A673 (cell line): Measurements from ENCODE around the gene RELL1. TPM values are rescaled to one million over a fixed set of nuclear protein-coding genes. Genes with fewer than 3 reads are reported as not detected.

Source experiments
- BruUV-seq: library from RNA; stranded (reverse); fragments of 400-500 nt; replicated peaks from 2 replicates; lab custom pipeline; 2021; lab: Mats Ljungman, UMichigan
- CTCF ChIA-PET: fragments of 300-600 bp; sonication (Branson Sonifier 250); formaldehyde crosslinking; loops from one replicate; lab custom pipeline; 2022; ENCODE audit warnings: antibody characterized with exemption; lab: Charles Lee
- POLR2A ChIA-PET: fragments of 300-600 bp; sonication (Branson Sonifier 250); formaldehyde crosslinking; loops from one replicate; lab custom pipeline; 2022; ENCODE audit warnings: antibody characterized with exemption; ENCODE audit not compliant: low non-redundant PET; lab: Charles Lee
- DNase-seq: peaks from one replicate; pipeline ENCODE4 v3.0.0-alpha.2; 2015; ENCODE audit warnings: low spot score
- H3K27ac ChIP-seq: fragments of 200-600 bp; sonication (generic); 2 replicates; pipeline ENCODE4 v1.5.1; 2016; ENCODE audit warnings: mixed run types, low read depth, mild to moderate bottlenecking, mixed read lengths, antibody characterized with exemption, low read length; ENCODE audit not compliant: poor library complexity, severe bottlenecking
- H3K27me3 ChIP-seq: fragments of 200-600 bp; sonication (generic); replicated peaks from 2 replicates; pipeline ENCODE4 v1.6.1; 2017; ENCODE audit warnings: mixed run types, low read depth, mild to moderate bottlenecking, mixed read lengths, antibody characterized with exemption, low read length; ENCODE audit not compliant: insufficient read depth, poor library complexity
- H3K36me3 ChIP-seq: fragments of 200-600 bp; sonication (generic); 2 replicates; pipeline ENCODE4 v1.6.1; 2016; ENCODE audit warnings: mixed run types, mild to moderate bottlenecking, mixed read lengths, antibody characterized with exemption, low read length; ENCODE audit not compliant: insufficient read depth, poor library complexity, severe bottlenecking
- H3K4me1 ChIP-seq: fragments of 200-600 bp; sonication (generic); 2 replicates; pipeline ENCODE4 v1.6.1; 2017; ENCODE audit warnings: mixed run types, mild to moderate bottlenecking, mixed read lengths, antibody characterized with exemption, low read length; ENCODE audit not compliant: insufficient read depth, poor library complexity, severe bottlenecking
- H3K4me3 ChIP-seq: fragments of 200-600 bp; sonication (generic); 2 replicates; pipeline ENCODE4 v1.5.1; 2016; ENCODE audit warnings: low read depth, mixed run types, mild to moderate bottlenecking, mixed read lengths, low read length; ENCODE audit not compliant: poor library complexity, severe bottlenecking
- H3K9me3 ChIP-seq: fragments of 200-600 bp; sonication (generic); 2 replicates; pipeline ENCODE4 v1.6.1; 2016; ENCODE audit warnings: mixed run types, low read depth, mild to moderate bottlenecking, mixed read lengths, antibody characterized with exemption, low read length; ENCODE audit not compliant: poor library complexity, severe bottlenecking
- CTCF ChIP-seq: fragments of 300-800, 200-600 bp; sonication (generic); conservative IDR thresholded peaks from 2 replicates; pipeline ENCODE4 v1.5.1; 2017; ENCODE audit warnings: low read depth, mild to moderate bottlenecking, antibody characterized with exemption, low read length, moderate library complexity, mixed read lengths
- EZH2 ChIP-seq: fragments of 200-600 bp; sonication (generic); IDR thresholded peaks from 2 replicates; pipeline ENCODE4 v1.6.1; 2017; ENCODE audit warnings: borderline replicate concordance, low read depth, mild to moderate bottlenecking, mixed read lengths, antibody characterized with exemption, low read length; ENCODE audit not compliant: poor library complexity, severe bottlenecking
- intact Hi-C: fragments of 100-400 bp; cut with micrococcal nuclease; formaldehyde crosslinking; loops from one replicate; pipeline ENCODE4 v1.10.0; 2022; ENCODE audit not compliant: unreplicated experiment
- total RNA-seq: library from RNA; stranded (reverse); gene quantifications from 2 replicates; pipeline ENCODE4 v1.2.3, GENCODE V29; 2021

The RELL1 gene
- total RNA-seq, 1 experiment from 2014 or later = 6.0 TPM

- POLR2A ChIA-PET = no interaction called here
- no TSS peak for BruUV-seq
- Histone ChIP-seq H3K27me3 (no peaks in the 10 kb centered on the region), H3K27ac (no peak overlapping the region), H3K4me3 (no peak overlapping the region), H3K36me3 (no peaks in the 10 kb centered on the region), H3K9me3 (no peaks in the 10 kb centered on the region), H3K4me1 (no peaks in the 10 kb centered on the region)
- no peak for DNase-seq
- CTCF ChIA-PET = no interaction called here
- no peak for TF ChIP-seq CTCF
- no peak for TF ChIP-seq EZH2
- intact Hi-C loops = no loop called here
Observed at GRCh38 chr4:37561196-37561802, 124.9 kb downstream of the RELL1 start.

Other genes with a start within 250 kb of the RELL1 start
- 27.4 and 31.0 TPM in 2 replicates for gene PGM2, start 140.3 kb upstream of the RELL1 start, total RNA-seq
- 42.6 and 54.0 TPM in 2 replicates for gene TBC1D1, start 204.7 kb upstream of the RELL1 start, total RNA-seq